Measurements from ENCODE around the gene MATCAP1. TPM values are rescaled to one million over a fixed set of nuclear protein-coding genes. Genes with fewer than 3 reads are reported as not detected.
A peak's percentile ranks its signal among the peaks of the same experiment; 100 is the strongest.

MATCAP1 gene
- total and polyA plus RNA-seq, 2 of the 13 experiments (the other 11 are each of a cell fraction or from before 2014, with no cell fraction given), result 11.2 to 24.5 TPM

DNA sequence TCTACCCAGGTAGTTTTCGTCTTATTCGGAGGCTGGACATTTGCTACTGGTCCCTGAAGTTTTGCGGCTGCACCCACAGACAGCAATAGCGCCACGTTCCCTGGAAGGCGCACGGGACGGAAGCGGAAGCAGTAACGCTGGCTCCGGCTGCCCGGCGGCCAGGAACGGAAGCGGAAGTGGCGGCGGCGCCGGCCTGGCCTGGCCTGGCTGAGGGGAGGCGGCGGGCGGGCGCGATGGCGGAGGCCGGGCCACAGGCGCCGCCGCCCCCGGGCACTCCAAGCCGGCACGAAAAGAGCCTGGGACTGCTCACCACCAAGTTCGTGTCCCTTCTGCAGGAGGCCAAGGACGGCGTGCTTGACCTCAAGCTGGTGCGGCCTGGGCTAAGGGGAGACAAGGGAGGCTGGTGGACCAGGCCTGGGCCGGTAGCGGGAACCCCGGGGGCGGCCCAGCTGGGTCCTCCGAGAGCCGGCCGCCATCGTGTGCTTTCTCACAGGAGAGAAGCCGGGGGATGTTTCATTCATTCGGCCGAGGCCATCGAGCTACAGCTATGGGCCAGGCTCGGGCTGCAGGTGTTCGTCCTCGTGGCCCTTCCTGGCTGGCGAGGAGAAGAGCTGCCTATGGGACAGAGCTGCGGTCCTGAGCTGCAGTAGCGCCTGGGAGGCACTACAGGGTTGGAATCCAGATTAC, 8.4 kb upstream of the MATCAP1 start, which contains the start of gene E2F4 (continued):
- TF ChIP-seq KDM5A (IDR thresholded peaks at IDR 0.05; ENCODE audit: borderline replicate concordance, low read length) (peak; percentile 84), PRMT3 (CRISPR knock-in tag; IDR thresholded peaks at IDR 0.05; ENCODE audit: borderline replicate concordance, low read depth) (no peak), GATA4 (IDR thresholded peaks at IDR 0.05; ENCODE audit: borderline replicate concordance, low read depth) (0 out of 2 replicates have a peak, but pooled peaks have one; percentile 14), ZNF562 (CRISPR knock-in tag; IDR thresholded peaks at IDR 0.05; ENCODE audit: borderline replicate concordance) (no peak), ZNF839 (CRISPR knock-in tag; IDR thresholded peaks at IDR 0.05; ENCODE audit: borderline replicate concordance) (no peak), SIN3A (IDR thresholded peaks at IDR 0.05; ENCODE audit: borderline replicate concordance, low read depth, low read length) (0 out of 2 replicates have a peak, but pooled peaks have one; percentile 87), TGIF2 (CRISPR knock-in tag; IDR thresholded peaks at IDR 0.05) (0 out of 2 replicates have a peak, but pooled peaks have one; percentile 25), ZSCAN31 (CRISPR knock-in tag; IDR thresholded peaks at IDR 0.05; ENCODE audit: low read depth) (peak; percentile 66; the same call in 1 of the 2 replicates), ATF5 (CRISPR knock-in tag; IDR thresholded peaks at IDR 0.05; ENCODE audit: low read depth) (no peak), ZNF326 (CRISPR knock-in tag; IDR thresholded peaks at IDR 0.05; ENCODE audit: borderline replicate concordance) (no peak), ZNF619 (CRISPR knock-in tag; IDR thresholded peaks at IDR 0.05) (no peak), ZNF24 (IDR thresholded peaks at IDR 0.05) (no peak), KDM4B (CRISPR knock-in tag; IDR thresholded peaks at IDR 0.05) (no peak), ZNF292 (CRISPR knock-in tag; IDR thresholded peaks at IDR 0.05; ENCODE audit: borderline replicate concordance, low read depth) (no peak), XRCC5 (optimal IDR thresholded peaks at IDR 0.05; ENCODE audit: low read length) (peak; percentile 98), ZNF503 (CRISPR knock-in tag; IDR thresholded peaks at IDR 0.05) (peak; percentile 80; the same call in 1 of the 2 replicates), YY1 (IDR thresholded peaks at IDR 0.05; ENCODE audit: insufficient read depth, insufficient replicate concordance, low read depth, low read length) (peak; percentile 91)
- TF ChIP-seq, protein P1, sequence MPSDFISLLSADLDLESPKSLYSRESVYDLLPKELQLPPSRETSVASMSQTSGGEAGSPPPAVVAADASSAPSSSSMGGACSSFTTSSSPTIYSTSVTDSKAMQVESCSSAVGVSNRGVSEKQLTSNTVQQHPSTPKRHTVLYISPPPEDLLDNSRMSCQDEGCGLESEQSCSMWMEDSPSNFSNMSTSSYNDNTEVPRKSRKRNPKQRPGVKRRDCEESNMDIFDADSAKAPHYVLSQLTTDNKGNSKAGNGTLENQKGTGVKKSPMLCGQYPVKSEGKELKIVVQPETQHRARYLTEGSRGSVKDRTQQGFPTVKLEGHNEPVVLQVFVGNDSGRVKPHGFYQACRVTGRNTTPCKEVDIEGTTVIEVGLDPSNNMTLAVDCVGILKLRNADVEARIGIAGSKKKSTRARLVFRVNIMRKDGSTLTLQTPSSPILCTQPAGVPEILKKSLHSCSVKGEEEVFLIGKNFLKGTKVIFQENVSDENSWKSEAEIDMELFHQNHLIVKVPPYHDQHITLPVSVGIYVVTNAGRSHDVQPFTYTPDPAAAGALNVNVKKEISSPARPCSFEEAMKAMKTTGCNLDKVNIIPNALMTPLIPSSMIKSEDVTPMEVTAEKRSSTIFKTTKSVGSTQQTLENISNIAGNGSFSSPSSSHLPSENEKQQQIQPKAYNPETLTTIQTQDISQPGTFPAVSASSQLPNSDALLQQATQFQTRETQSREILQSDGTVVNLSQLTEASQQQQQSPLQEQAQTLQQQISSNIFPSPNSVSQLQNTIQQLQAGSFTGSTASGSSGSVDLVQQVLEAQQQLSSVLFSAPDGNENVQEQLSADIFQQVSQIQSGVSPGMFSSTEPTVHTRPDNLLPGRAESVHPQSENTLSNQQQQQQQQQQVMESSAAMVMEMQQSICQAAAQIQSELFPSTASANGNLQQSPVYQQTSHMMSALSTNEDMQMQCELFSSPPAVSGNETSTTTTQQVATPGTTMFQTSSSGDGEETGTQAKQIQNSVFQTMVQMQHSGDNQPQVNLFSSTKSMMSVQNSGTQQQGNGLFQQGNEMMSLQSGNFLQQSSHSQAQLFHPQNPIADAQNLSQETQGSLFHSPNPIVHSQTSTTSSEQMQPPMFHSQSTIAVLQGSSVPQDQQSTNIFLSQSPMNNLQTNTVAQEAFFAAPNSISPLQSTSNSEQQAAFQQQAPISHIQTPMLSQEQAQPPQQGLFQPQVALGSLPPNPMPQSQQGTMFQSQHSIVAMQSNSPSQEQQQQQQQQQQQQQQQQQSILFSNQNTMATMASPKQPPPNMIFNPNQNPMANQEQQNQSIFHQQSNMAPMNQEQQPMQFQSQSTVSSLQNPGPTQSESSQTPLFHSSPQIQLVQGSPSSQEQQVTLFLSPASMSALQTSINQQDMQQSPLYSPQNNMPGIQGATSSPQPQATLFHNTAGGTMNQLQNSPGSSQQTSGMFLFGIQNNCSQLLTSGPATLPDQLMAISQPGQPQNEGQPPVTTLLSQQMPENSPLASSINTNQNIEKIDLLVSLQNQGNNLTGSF (CRISPR knock-in tag; IDR thresholded peaks at IDR 0.05), result no peak; the same call in none of the 2 replicates

All from HepG2 (cell line).